Right atrium auricular region (tissue), 2 donors: ENCODE data around the gene TUBA1B. TPM values are rescaled to one million over a fixed set of nuclear protein-coding genes. Genes with fewer than 3 reads are reported as not detected.

Source experiments
- DNase-seq: peaks from one replicate; pipeline ENCODE4 v3.0.0-alpha.2; 2019; ENCODE audit warnings: low spot score
- H3K27ac ChIP-seq, 2 donors: fragments of 200-600 bp; sonication (generic); 1 replicate in 1 of 2; 2 replicates in 1 of 2; pipeline ENCODE4 v1.5.1; 2016 to 2019
- H3K27me3 ChIP-seq, 2 donors: fragments of 200-600 bp; sonication (generic); one replicate each; pipeline versions ENCODE4 v1.5.1 to v1.6.0; 2017 to 2019
- H3K36me3 ChIP-seq: fragments of 200-600 bp; sonication (generic); one replicate; pipeline ENCODE4 v1.5.1; 2016
- H3K4me1 ChIP-seq, 2 donors: fragments of 200-600 bp; sonication (generic); one replicate each; pipeline versions ENCODE4 v1.5.1 to v1.6.0; 2017 to 2019
- H3K4me3 ChIP-seq, 2 donors: fragments of 200-600 bp; sonication (generic); 1 replicate in 1 of 2; 2 replicates in 1 of 2; pipeline ENCODE4 v1.5.1; 2017 to 2019; ENCODE audit warnings: mild to moderate bottlenecking in 1 of 2, moderate library complexity in 1 of 2
- H3K9me3 ChIP-seq, 2 donors: fragments of 200-600 bp; sonication (generic); one replicate each; pipeline ENCODE4 v1.5.1; 2019
- total RNA-seq, 2 donors: library from RNA; depleted of rRNA; stranded (reverse); fragments of >200 nt; gene quantifications; one replicate each; pipeline ENCODE4 v1.1.0, GENCODE V29; 2016
- TF ChIP-seq, protein P1 (sequence below), 2 donors: fragments of 200-600 bp; sonication (generic); IDR thresholded peaks; one replicate each; pipeline ENCODE4 v1.5.1; 2019; ENCODE audit warnings: antibody characterized with exemption in 2 of 2

Gene TUBA1B
- total RNA-seq, 2 donors from 2014 or later: 348 to 654 TPM

DNA sequence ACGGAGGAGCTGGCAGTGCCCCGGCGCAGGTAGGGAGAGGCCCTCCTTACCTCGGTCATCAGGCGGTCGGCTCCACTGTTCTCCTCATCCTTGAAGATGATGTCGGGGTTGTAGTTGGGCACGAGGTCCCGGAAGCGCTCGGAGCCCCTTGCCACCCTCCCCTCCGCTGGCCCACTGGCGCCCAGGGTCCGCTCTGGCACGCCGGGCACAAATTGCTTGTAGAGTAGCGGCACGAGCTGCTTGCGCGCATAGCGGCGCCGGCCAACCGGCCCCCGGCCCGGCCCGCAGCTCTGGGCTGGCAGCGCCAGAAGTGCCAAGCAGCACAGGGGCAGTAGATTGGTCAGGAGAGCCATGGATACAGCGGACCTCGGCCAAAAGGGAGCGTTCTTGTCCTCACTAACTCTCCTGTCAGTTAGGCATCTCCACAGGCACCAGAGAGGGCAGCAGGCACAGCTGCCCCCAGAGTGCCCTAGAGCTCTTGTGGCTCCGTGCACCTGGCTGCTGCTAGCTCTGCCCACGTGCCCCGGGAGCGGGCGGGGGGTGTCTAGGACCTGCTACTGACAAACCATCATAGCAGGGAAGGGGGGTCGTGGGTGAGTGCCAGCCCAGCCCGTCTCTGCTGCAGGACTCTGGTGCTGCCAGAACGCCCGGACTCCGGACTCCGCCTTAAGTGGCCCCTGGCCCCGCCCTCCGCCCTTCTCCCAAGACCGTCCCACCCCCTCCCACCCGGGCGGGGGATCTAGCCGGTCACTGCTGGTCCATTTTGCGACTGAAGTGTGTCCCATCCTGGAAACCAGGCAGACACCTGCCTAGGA is 36.8 kb downstream of the TUBA1B start, which contains the start of gene DHH:
TSS of gene DHH (minus strand) at position 642 of the 815 bp plus-strand sequence. CDS start at position 353, 289 bp downstream.
- Histone ChIP-seq H3K27ac (no peak within 1 kb of the TSS), H3K4me1 (peaks cover 0 to 51% of the 10 kb centered on the region in 2 donors), H3K27me3 (no peaks in the 10 kb centered on the region), H3K9me3 (no peaks in the 10 kb centered on the region), H3K36me3 (peaks cover 28% of the 10 kb centered on the region), H3K4me3 (peak within 1 kb of the TSS; percentile 11 to 40)
- DNase-seq: no peak
- TF ChIP-seq, protein P1, sequence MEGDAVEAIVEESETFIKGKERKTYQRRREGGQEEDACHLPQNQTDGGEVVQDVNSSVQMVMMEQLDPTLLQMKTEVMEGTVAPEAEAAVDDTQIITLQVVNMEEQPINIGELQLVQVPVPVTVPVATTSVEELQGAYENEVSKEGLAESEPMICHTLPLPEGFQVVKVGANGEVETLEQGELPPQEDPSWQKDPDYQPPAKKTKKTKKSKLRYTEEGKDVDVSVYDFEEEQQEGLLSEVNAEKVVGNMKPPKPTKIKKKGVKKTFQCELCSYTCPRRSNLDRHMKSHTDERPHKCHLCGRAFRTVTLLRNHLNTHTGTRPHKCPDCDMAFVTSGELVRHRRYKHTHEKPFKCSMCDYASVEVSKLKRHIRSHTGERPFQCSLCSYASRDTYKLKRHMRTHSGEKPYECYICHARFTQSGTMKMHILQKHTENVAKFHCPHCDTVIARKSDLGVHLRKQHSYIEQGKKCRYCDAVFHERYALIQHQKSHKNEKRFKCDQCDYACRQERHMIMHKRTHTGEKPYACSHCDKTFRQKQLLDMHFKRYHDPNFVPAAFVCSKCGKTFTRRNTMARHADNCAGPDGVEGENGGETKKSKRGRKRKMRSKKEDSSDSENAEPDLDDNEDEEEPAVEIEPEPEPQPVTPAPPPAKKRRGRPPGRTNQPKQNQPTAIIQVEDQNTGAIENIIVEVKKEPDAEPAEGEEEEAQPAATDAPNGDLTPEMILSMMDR (IDR thresholded peaks at IDR 0.05): no peak

DNA sequence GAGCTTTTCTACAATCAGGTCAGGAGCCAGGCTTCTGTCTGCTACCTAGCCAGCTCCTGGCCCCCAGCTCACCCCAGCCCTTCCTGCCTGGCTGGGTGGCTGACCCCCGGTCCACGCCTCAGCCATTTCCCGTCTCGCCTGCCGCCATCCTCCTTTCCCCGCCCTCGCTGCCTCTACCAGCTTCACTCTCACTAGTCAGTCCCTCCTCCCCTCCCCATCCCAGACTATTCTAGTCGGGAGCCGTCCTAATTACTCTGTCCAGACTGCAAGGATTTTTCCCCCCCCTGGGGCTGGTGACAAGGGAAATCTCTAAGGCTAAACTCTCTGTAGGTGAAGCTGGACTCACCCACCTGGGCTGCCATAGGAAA is 37.4 kb downstream of the TUBA1B start:
- H3K9me3 ChIP-seq: no peaks in the 10 kb centered on the region
- H3K27ac ChIP-seq: no peak overlapping the region
- H3K36me3 ChIP-seq: peaks cover 22% of the 10 kb centered on the region
- DNase-seq: no peak
- peaks cover 0 to 55% of the 10 kb centered on the region in 2 donors for H3K4me1 ChIP-seq
- TF ChIP-seq, protein P1 (IDR thresholded peaks at IDR 0.05): no peak
- no peaks in the 10 kb centered on the region for H3K27me3 ChIP-seq
- H3K4me3 ChIP-seq: peak overlapping the region; percentile 11 to 40

DNA sequence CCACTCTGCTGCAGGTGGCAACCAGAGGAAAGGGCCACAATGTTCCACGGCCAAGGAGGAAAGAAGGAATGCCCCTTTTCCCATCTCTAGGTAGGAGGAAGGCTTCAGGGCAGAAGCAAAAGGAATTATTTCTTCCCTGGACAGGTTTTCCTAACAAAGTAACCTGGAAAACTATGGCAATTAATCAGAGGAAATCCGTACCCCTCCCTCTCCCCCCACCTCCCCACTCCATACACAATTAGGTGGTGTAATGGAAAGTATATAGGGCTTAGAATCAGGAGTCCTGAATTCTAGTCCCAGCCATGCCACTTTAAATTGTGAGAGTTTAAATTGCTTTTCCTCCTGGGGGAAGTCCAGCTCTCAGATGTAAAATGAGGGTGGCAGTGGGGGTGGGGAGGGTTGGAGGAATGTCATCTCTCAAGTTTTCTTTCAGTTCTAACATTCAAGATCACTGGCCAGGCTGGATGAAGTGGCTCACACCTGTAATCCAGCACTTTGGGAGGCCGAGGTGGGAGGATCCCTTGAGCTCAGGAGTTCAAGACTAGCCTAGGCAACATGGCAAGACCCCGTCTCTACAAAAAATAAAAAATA is 38.3 kb downstream of the TUBA1B start:
- Histone ChIP-seq H3K4me1 (peaks cover 0 to 59% of the 10 kb centered on the region in 2 donors), H3K27ac (no peak overlapping the region), H3K27me3 (no peaks in the 10 kb centered on the region), H3K4me3 (peak overlapping the region in 1 of 2 donors; percentile 36), H3K9me3 (no peaks in the 10 kb centered on the region), H3K36me3 (peaks cover 14% of the 10 kb centered on the region)
- TF ChIP-seq, protein P1 (IDR thresholded peaks at IDR 0.05): no peak
- no peak for DNase-seq

DNA sequence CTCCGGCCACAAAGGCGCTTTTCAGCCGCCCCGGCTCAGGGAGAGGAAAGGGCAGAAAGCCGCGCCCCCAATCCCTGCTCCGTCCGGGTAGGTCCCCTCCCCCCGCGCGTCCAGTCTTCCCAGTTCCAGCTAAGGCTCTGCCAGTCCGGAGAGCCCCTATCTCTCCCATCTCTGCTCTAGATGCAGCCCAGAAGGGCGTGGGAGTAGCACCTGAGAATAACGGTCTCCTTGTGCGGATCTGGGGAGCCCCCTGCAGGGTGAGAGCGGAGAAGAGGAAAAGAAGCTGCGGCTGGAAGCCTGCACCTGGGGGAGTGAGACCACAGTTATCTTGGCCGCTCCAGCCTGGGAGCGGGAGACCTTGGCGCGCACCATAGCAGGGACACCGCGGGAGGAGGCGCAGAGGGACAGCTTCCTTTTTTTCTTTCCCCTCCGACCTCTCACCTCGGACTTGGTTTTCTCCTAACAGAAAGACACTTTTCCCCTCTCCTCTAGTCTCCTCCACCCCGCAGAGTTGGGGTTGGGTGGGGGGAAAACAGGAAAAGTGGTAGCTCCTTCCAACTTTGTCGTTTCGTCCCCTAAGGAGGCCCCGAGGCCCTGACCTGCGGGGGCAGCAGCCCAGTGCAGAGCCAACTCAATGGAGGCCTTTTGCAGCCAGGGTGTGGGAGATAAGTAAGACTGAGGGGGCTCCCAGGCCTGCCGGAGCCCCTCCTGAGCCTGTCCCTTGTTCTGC is 38.9 kb downstream of the TUBA1B start:
- TF ChIP-seq, protein P1 (IDR thresholded peaks at IDR 0.05): peak in 1 of 2 donors; percentile 23
- peak overlapping the region; percentile 23 to 36 for H3K4me3 ChIP-seq
- H3K4me1 ChIP-seq: peaks cover 0 to 59% of the 10 kb centered on the region in 2 donors
- no peaks in the 10 kb centered on the region for H3K27me3 ChIP-seq
- H3K9me3 ChIP-seq: no peaks in the 10 kb centered on the region
- DNase-seq: no peak
- H3K27ac ChIP-seq: no peak overlapping the region
- H3K36me3 ChIP-seq: peaks cover 7% of the 10 kb centered on the region

DNA sequence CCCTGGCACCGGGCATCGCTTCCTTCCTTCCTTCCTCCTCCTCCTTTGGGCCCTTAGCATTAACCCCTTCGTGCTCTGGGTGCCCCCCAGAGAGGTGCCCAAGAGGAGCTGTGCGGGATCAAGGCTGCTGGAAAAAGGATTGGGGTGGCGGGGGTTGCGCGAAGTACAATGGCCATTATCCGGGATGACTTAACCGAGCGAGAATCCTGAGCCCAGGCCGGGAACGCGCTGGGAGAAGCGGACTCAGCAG is 39.4 kb downstream of the TUBA1B start:
- no peak for DNase-seq
- H3K27ac ChIP-seq: no peak overlapping the region
- peaks cover 0 to 59% of the 10 kb centered on the region in 2 donors for H3K4me1 ChIP-seq
- H3K36me3 ChIP-seq: peaks cover 2% of the 10 kb centered on the region
- no peaks in the 10 kb centered on the region for H3K27me3 ChIP-seq
- H3K9me3 ChIP-seq: no peaks in the 10 kb centered on the region
- TF ChIP-seq, protein P1 (IDR thresholded peaks at IDR 0.05): no peak
- H3K4me3 ChIP-seq: peak overlapping the region; percentile 23 to 36
